GM18499 (cell line): ENCODE measurements around the gene OR7G1.

Source experiments
- ATAC-seq: cut with Tn5 transposase; IDR thresholded peaks from one replicate; pipeline ENCODE4 v1.9.1; 2021; ENCODE audit warnings: moderate number of reproducible peaks; ENCODE audit not compliant: insufficient read depth, unreplicated experiment

Gene OR7G1, protein sequence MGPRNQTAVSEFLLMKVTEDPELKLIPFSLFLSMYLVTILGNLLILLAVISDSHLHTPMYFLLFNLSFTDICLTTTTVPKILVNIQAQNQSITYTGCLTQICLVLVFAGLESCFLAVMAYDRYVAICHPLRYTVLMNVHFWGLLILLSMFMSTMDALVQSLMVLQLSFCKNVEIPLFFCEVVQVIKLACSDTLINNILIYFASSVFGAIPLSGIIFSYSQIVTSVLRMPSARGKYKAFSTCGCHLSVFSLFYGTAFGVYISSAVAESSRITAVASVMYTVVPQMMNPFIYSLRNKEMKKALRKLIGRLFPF

DNA sequence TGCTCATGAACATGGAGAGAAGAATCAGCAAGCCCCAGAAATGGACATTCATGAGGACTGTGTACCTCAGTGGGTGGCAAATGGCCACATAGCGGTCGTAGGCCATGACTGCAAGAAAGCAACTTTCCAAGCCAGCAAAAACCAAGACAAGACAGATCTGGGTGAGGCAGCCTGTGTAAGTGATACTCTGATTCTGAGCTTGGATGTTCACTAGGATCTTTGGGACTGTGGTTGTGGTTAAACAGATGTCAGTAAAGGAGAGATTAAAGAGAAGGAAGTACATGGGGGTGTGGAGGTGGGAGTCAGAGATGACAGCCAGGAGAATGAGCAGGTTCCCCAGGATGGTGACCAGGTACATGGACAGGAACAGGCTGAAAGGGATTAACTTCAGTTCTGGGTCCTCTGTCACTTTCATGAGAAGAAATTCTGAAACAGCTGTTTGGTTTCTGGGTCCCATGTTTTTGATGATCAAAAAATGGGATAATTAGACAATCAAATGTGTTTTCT, at the start of gene OR7G1:
Gene OR7G1, minus strand, starts transcription at position 457 of the 507 bp plus-strand sequence. Its CDS starts 0 bp downstream, at position 457.
- no peak for ATAC-seq

DNA sequence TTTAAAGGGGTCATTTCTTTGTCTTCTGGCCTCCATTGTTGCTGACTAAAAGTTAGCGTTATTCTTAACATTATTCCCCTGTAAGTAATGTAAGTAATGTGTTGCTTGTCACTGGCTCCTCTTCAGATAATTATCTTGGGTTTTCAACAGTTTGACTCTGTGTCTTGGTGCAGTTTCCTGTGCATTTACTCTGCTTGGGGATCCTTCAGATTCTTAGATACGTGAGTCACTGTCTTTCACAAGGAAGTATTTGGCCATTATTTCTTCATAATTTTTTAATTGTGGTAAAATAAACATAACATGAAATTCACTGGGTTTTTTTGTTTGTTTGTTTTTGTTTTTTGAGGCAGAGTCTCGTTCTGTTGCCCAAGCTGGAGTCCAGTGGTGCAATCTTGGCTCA, 49.7 kb upstream of the OR7G1 start:
- ATAC-seq = no peak

GRCh38 chr19:9161427-9161826, 45.9 kb upstream of the OR7G1 start:
- ATAC-seq = no peak

- no peak for ATAC-seq
Observed at GRCh38 chr19:9159891-9160290, 44.3 kb upstream of the OR7G1 start.

GRCh38 chr19:9156304-9156703, 40.7 kb upstream of the OR7G1 start:
- ATAC-seq = no peak

DNA sequence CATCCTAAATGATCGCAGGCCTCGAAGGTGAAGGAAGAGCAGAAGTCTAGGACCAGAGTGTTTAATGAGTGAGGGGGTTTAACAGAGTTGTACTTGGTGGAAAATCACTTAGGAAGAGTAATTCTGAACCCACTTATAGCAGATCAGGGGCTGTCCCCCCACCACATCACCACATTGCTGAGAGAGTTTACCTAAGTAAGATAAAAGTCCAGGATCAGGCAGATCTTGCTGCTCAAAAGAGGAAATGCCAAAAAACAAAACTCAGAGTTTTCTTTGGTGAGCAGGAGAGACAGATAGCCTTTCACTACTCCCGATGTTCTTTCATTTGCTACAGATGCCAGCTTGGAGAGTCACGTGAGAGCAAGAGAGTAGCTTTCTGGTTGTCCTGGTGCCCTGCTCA, 40.0 kb upstream of the OR7G1 start:
- ATAC-seq = no peak

GRCh38 chr19:9151367-9151766, 35.8 kb upstream of the OR7G1 start:
- ATAC-seq = no peak

- ATAC-seq = no peak
Observed at GRCh38 chr19:9150650-9151049, 35.1 kb upstream of the OR7G1 start.

DNA sequence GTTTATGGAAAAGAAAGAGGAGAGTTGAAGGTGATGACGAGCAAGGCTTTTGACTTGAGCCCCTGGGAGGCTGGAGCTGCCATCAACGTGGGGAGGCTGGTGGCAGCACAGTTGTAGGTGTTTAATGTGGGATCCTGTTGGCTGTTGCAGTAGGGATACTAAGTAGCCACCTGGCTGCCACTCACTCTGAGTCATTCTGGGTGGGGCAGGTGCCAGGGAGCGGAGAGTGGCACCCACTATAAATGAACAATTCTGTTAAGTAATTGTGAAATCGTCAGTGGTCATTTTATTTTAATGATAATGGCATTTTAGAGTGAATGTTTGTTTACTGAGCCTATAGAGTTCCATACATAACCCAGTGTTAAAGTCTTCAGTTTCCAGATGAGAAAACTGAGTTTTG, 34.4 kb upstream of the OR7G1 start:
- no peak for ATAC-seq

DNA sequence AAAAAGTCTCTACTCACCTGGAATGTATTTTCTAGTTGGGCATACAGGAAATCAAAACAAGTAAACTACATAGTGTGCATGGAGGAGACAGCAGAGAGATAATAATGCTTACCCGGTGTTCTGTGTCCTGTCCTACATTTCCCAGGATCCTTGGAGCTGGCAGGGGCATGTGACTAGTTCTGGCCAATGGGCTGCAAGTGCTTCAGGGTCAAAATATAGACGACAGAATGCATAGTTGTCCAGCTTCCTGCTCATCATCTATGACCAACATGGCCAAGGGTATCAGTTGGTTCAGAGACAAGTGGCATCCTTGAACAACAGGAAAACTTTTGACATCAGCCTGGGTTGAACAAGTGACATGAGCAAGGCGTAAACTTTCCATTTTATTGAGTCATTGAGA, 33.1 kb upstream of the OR7G1 start:
- no peak for ATAC-seq

DNA sequence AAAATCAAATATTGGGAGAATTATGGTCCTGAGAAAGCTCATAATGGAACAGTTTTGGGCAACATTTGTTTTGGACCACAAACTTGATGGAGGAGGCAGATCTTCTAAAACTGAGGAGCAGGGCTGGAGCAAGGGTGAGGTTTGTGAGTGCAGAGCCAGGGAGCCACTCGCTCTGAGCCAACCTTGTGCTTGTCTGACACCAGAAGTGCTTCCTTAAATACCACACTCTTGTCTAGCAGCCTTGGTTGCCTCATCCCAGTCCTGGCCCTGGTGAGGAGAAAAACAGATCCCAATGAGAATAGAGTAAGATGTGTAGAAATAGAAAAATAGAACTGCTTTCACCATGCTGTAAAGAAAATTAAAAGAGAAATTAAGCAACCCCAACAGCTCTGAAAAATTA, 31.3 kb upstream of the OR7G1 start:
- no peak for ATAC-seq

DNA sequence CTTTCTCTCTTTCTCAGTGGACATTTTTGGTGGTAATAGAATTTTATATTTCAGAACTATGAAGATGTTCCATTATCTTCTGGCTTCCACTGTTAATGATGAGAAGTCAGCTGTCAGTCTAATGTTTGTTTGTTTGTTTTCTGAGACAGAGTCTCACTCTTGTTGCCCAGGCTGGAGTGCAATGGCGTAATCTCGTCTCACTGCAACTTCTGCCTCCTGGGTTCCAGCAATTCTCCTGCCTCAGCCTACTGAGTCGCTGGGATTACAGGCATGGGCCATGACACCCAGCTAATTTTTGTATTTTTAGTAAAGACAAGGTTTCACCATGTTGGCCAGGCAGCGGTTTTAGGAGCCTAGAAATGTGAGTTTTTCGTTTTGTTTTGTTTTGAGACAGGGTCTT, 29.4 kb upstream of the OR7G1 start:
- ATAC-seq = no peak

- no peak for ATAC-seq
Observed at GRCh38 chr19:9140159-9140874, 24.8 kb upstream of the OR7G1 start, which contains the start of gene ZNF317. Gene ZNF317 (plus strand): TSS chr19:9140397. CDS start chr19:9156017, 15,620 bp downstream.

GRCh38 chr19:9139609-9140158, 24.1 kb upstream of the OR7G1 start:
- no peak for ATAC-seq

- no peak for ATAC-seq
Observed at GRCh38 chr19:9132422-9132821, 16.9 kb upstream of the OR7G1 start.

DNA sequence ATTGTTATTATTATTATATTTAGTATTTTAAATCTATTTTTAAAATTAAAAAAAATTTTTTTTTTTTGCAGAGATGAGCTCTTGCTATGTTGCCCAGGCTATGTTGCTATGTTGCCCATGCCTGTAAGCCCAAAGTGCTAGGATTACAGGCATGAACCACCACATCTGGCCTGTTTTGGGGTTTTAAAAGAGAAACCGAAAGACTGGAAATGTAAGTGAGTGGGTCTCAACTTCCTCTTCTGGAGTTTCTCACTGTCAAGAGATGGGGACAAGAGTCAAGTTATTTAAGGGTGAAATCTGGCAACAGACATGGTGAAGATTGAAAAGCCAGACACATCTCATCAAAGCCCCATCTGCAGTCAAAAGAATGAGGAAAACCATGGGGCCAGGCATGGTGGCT, 15.4 kb upstream of the OR7G1 start:
- no peak for ATAC-seq

GRCh38 chr19:9128171-9128570, 12.6 kb upstream of the OR7G1 start:
- ATAC-seq = no peak

DNA sequence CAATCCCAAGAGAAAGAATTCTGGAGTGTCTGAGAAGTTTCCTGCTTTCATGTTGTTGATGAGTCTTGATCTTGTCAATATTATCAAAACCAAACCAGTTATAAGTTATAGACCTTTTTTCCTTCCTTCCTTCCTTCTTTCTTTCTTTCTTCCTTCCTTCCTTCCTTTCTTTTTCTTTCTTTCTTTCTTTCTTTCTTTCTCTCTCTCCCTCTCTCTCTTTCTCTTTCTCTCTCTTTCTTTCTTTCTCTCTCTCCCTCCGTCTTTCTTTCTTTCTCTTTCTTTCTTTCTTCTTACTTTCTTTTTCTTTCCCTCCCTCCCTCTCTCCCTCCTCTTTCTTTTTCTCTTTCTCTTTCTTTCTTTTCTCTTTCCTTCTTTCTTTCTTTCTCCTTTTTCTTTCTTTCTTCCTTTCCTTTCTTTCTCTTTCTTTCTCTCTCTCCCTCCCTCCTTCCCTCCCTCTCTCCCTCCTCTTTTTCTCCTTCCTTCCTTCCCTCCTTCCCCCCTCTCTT, 11.4 kb upstream of the OR7G1 start, which contains the start of gene OR7G3:
Gene OR7G3, minus strand, starts transcription at position 51 of the 506 bp plus-strand sequence. Its CDS starts 0 bp downstream, at position 51.
- no peak for ATAC-seq

GRCh38 chr19:9116547-9116946, 984 bp upstream of the OR7G1 start:
- no peak for ATAC-seq

DNA sequence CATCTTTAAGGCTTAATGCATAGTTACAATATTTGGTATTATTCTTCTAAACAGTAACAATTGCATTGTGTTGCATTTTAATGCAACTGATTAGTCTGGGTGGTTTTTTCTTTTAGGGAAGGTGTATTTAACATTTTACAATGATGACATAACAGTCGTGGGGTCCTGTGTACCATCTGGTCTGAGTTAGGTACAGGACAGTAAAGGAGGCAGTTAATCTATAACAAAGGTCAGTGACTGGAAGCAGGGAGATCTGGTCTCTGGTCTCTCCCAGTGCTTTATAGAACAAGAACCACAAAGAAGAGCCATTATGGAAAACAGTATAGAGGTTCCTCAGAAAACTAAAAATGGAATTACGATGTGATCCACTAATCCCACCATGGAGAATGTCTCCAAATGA, 5.6 kb downstream of the OR7G1 start:
- no peak for ATAC-seq

DNA sequence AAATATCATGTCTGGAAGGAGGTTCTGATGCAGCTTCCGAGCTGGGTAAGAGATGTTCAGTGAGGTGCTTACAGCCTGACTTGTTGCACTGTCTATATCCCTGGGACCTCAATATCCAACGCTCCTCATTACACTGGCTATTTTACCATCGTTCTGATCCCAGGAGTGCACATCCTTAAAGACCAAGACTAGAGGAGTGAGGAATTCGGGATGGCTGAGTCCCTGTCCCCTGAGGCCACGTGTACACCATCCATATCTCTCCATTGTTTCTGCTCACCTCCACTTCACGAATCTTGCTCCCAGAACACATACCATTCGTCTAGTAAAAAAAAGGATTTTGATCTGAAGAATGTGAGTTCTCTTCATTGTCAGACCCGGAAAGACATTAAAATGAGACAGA, 8.2 kb downstream of the OR7G1 start, which contains the start of gene OR7G2:
Gene OR7G2, minus strand, starts transcription at position 101 of the 400 bp plus-strand sequence. CDS start 4,232 bp downstream, outside the sequence.
- no peak for ATAC-seq
